Hematopoietic multipotent progenitor cell (in vitro differentiated cells): ENCODE data around the gene DNLZ. TPM values are rescaled to one million over a fixed set of nuclear protein-coding genes. Genes with fewer than 3 reads are reported as not detected.
"Not testable (repeated sequence)": the region's sequence is repeated elsewhere in the genome, so short reads cannot be mapped to it uniquely, and the experiment has no call there.

Experiments used
- DNase-seq, 3 donors: peaks; one replicate each; pipeline ENCODE4 v3.0.0-alpha.2; 2011 to 2015; ENCODE audit warnings: low read depth in 2 of 3, low spot score in 2 of 3
- total RNA-seq: library from RNA; depleted of rRNA; stranded (reverse); fragments of >200 nt; gene quantifications from one replicate; pipeline ENCODE4 v1.2.3, GENCODE V29; 2012

DNLZ gene
- total RNA-seq, result 18.3 TPM

GRCh38 chr9:136363106-136363948 is at the start of gene DNLZ:
TSS of gene DNLZ (minus strand) at chr9:136363744. CDS start at chr9:136363714, 30 bp downstream.
- DNase-seq, result peak; percentile 86 to 94 (median 92)

GRCh38 chr9:136412962-136413361 is 49.4 kb upstream of the DNLZ start:
- no peak for DNase-seq

GRCh38 chr9:136411378-136411777 is 47.8 kb upstream of the DNLZ start:
- no peak for DNase-seq

GRCh38 chr9:136410500-136411287 is 47.1 kb upstream of the DNLZ start, which contains the start of the genes ENTR1 and PMPCA:
TSS of gene ENTR1 (minus strand) at chr9:136410614. CDS start at chr9:136410397, 217 bp downstream.
TSS of gene PMPCA (plus strand) at chr9:136410658. CDS start at chr9:136410669, 11 bp downstream.
- peak; percentile 91 to 92 (median 92) for DNase-seq

- DNase-seq, result peak in 2 of 3 donors; percentile 5 to 21
These were observed 46.3 kb upstream of the DNLZ start for GRCh38 chr9:136409557-136410455.

- no peak for DNase-seq
These were observed 44.4 kb upstream of the DNLZ start for GRCh38 chr9:136407911-136408310.

GRCh38 chr9:136407061-136407460 is 43.5 kb upstream of the DNLZ start:
- not testable (repeated sequence) for DNase-seq

GRCh38 chr9:136405904-136406303 is 42.4 kb upstream of the DNLZ start:
- DNase-seq, result not testable (repeated sequence)

- DNase-seq, result no peak
These were observed 41.9 kb upstream of the DNLZ start for GRCh38 chr9:136405481-136405880.

GRCh38 chr9:136404801-136405136 is 41.2 kb upstream of the DNLZ start:
- no peak for DNase-seq

GRCh38 chr9:136403915-136404800 is 40.6 kb upstream of the DNLZ start:
- no peak for DNase-seq

GRCh38 chr9:136403538-136403914 is 40.0 kb upstream of the DNLZ start:
- peak in 1 of 3 donors; percentile 53 for DNase-seq

- DNase-seq, result no peak
These were observed 38.5 kb upstream of the DNLZ start for GRCh38 chr9:136402067-136402466.

- DNase-seq, result no peak
These were observed 37.8 kb upstream of the DNLZ start for GRCh38 chr9:136401173-136401922.

- DNase-seq, result peak; percentile 78 to 89 (median 84)
These were observed 36.7 kb upstream of the DNLZ start, which contains the start of gene SNAPC4 for GRCh38 chr9:136400038-136400834. TSS of gene SNAPC4 (minus strand) at chr9:136400170. CDS start at chr9:136398428, 1,742 bp downstream.

GRCh38 chr9:136399176-136400037 is 35.9 kb upstream of the DNLZ start:
- DNase-seq, result peak; percentile 18 to 46 (median 39)

GRCh38 chr9:136398286-136398685 is 34.7 kb upstream of the DNLZ start:
- no peak for DNase-seq
